Measurements from ENCODE around the gene TMEM140. TPM values are rescaled to one million over a fixed set of nuclear protein-coding genes. Genes with fewer than 3 reads are reported as not detected.

TMEM140 gene
- total and polyA plus RNA-seq, 2 of the 13 experiments (the other 11 are each of a cell fraction or from before 2014, with no cell fraction given): 9.2 to 21.7 TPM

- TF ChIP-seq KDM5B (CRISPR knock-in tag; IDR thresholded peaks at IDR 0.05; ENCODE audit: borderline replicate concordance) (no peak), ZFX (CRISPR knock-in tag; IDR thresholded peaks at IDR 0.05; ENCODE audit: low read depth) (peak; percentile 10; the same call in 1 of the 2 replicates), NKX3-1 (CRISPR knock-in tag; IDR thresholded peaks at IDR 0.05) (no peak), ISX (CRISPR knock-in tag; conservative IDR thresholded peaks at IDR 0.05) (no peak), GMEB1 (CRISPR knock-in tag; IDR thresholded peaks at IDR 0.05; ENCODE audit: borderline replicate concordance) (no peak), ZNF570 (CRISPR knock-in tag; IDR thresholded peaks at IDR 0.05; ENCODE audit: borderline replicate concordance) (no peak), NCOR1 (IDR thresholded peaks at IDR 0.05; ENCODE audit: borderline replicate concordance, low read length) (no peak), IKZF1 (IDR thresholded peaks at IDR 0.05) (no peak), YEATS4 (CRISPR knock-in tag; IDR thresholded peaks at IDR 0.05; ENCODE audit: borderline replicate concordance) (no peak), TEAD2 (CRISPR knock-in tag; IDR thresholded peaks at IDR 0.05) (no peak), ZNF260 (CRISPR knock-in tag; IDR thresholded peaks at IDR 0.05; ENCODE audit: borderline replicate concordance, low read depth) (no peak), RFX3 (CRISPR knock-in tag; IDR thresholded peaks at IDR 0.05) (no peak), HNRNPLL (IDR thresholded peaks at IDR 0.05; ENCODE audit: low read depth, low read length, poor library complexity, severe bottlenecking) (no peak), ZNF7 (CRISPR knock-in tag; IDR thresholded peaks at IDR 0.05) (no peak), ZNF510 (CRISPR knock-in tag; IDR thresholded peaks at IDR 0.05; ENCODE audit: low read depth) (no peak), ZNF567 (CRISPR knock-in tag; IDR thresholded peaks at IDR 0.05; ENCODE audit: borderline replicate concordance) (no peak), ZNF333 (CRISPR knock-in tag; IDR thresholded peaks at IDR 0.05; ENCODE audit: borderline replicate concordance) (no peak), RELA (CRISPR knock-in tag; IDR thresholded peaks at IDR 0.05) (no peak)
- TF ChIP-seq, protein P1, sequence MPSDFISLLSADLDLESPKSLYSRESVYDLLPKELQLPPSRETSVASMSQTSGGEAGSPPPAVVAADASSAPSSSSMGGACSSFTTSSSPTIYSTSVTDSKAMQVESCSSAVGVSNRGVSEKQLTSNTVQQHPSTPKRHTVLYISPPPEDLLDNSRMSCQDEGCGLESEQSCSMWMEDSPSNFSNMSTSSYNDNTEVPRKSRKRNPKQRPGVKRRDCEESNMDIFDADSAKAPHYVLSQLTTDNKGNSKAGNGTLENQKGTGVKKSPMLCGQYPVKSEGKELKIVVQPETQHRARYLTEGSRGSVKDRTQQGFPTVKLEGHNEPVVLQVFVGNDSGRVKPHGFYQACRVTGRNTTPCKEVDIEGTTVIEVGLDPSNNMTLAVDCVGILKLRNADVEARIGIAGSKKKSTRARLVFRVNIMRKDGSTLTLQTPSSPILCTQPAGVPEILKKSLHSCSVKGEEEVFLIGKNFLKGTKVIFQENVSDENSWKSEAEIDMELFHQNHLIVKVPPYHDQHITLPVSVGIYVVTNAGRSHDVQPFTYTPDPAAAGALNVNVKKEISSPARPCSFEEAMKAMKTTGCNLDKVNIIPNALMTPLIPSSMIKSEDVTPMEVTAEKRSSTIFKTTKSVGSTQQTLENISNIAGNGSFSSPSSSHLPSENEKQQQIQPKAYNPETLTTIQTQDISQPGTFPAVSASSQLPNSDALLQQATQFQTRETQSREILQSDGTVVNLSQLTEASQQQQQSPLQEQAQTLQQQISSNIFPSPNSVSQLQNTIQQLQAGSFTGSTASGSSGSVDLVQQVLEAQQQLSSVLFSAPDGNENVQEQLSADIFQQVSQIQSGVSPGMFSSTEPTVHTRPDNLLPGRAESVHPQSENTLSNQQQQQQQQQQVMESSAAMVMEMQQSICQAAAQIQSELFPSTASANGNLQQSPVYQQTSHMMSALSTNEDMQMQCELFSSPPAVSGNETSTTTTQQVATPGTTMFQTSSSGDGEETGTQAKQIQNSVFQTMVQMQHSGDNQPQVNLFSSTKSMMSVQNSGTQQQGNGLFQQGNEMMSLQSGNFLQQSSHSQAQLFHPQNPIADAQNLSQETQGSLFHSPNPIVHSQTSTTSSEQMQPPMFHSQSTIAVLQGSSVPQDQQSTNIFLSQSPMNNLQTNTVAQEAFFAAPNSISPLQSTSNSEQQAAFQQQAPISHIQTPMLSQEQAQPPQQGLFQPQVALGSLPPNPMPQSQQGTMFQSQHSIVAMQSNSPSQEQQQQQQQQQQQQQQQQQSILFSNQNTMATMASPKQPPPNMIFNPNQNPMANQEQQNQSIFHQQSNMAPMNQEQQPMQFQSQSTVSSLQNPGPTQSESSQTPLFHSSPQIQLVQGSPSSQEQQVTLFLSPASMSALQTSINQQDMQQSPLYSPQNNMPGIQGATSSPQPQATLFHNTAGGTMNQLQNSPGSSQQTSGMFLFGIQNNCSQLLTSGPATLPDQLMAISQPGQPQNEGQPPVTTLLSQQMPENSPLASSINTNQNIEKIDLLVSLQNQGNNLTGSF (CRISPR knock-in tag; IDR thresholded peaks at IDR 0.05): no peak
- TF ChIP-seq, protein P2, sequence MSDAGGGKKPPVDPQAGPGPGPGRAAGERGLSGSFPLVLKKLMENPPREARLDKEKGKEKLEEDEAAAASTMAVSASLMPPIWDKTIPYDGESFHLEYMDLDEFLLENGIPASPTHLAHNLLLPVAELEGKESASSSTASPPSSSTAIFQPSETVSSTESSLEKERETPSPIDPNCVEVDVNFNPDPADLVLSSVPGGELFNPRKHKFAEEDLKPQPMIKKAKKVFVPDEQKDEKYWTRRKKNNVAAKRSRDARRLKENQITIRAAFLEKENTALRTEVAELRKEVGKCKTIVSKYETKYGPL (CRISPR knock-in tag; IDR thresholded peaks at IDR 0.05): no peak
- TF ChIP-seq, protein P3, sequence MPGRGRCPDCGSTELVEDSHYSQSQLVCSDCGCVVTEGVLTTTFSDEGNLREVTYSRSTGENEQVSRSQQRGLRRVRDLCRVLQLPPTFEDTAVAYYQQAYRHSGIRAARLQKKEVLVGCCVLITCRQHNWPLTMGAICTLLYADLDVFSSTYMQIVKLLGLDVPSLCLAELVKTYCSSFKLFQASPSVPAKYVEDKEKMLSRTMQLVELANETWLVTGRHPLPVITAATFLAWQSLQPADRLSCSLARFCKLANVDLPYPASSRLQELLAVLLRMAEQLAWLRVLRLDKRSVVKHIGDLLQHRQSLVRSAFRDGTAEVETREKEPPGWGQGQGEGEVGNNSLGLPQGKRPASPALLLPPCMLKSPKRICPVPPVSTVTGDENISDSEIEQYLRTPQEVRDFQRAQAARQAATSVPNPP (CRISPR knock-in tag; IDR thresholded peaks at IDR 0.05): no peak
Observed at GRCh38 chr7:135169141-135169963, 21.5 kb downstream of the TMEM140 start (continued).
